ENCODE measurements around the gene OOSP2. TPM values are rescaled to one million over a fixed set of nuclear protein-coding genes. Genes with fewer than 3 reads are reported as not detected.
"Not testable (repeated sequence)": the region's sequence is repeated elsewhere in the genome, so short reads cannot be mapped to it uniquely, and the experiment has no call there.

OOSP2 gene, protein sequence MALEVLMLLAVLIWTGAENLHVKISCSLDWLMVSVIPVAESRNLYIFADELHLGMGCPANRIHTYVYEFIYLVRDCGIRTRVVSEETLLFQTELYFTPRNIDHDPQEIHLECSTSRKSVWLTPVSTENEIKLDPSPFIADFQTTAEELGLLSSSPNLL
- not detected for total RNA-seq

DNA sequence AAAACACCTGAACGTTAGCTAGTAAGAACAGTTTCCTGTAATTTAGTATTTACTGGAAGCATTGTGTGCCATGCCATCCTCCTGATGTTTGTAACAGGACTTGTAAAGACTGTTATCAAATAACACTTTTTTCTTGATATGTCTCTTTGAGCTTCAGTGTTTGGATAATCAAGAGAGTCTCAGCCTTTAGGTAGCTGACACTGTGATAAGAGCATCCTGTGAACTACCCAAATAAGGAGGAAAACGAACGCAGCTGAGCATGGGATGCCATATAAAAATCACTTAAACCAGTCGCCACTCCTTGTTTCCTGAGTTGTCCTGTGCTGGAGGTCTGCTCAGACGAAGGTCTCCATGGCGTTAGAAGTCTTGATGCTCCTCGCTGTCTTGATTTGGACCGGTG is at the start of gene OOSP2:
OOSP2 (plus strand) TSS at position 301 of the 400 bp plus-strand sequence; CDS start at position 352, 51 bp downstream.
- no peak for DNase-seq (ENCODE audit: low spot score)

DNA sequence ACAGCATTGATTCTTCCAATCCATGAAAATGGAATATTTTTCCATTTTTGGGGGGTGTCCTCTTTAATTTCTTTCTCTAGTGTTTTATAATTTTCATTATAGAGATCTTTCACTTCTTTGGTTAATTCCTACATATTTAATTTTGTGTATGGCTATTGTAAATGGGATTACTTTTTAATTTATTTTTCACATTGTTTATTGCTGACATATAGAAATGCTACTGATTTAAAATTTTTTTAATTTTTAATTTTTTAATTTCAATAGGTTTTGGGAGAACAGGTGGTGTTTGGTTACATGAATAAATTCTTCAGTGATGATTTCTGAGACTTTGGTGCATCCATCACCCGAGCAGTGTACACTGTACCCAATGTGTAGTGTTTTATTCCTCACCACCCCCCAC is 49.8 kb upstream of the OOSP2 start:
- DNase-seq (ENCODE audit: low spot score), result no peak

DNA sequence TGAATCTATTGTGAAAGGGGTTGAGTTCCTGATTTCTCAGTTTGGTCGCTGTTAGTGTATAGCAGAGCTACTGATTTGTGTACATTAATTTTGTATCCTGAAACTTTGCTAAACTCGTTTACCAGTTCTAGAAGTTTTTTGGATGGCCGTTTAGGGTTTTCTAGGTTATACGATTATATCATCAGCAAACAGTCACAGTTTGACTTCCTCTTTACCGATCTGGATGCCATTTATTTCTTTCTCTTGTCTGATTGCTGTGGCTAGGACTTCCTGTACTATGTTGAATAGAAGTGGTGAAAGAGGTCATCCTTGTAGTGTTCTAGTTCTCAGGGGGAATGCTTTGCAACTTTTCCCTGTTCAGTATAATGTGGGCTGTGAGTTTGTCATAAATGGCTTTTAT is 47.8 kb upstream of the OOSP2 start:
- DNase-seq (ENCODE audit: low spot score), result no peak

DNA sequence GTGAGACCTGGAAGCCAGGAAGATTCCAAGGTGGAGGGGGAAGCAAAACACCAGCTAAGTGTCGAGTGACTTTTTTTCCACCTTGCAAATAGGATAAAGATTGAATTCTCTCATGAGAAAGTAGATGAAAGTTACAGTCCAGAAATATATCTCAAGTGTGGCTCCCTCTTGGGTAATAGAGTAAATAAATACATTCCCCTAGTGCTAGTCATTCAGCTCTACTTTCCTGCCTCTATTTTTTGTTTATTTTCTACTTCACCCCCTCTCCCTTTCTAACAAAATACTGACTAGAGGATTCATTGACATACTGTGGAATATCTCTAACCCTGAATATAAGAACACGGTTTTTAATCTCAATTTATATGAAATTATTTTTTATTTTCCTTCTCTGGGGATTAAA is 42.4 kb upstream of the OOSP2 start:
- no peak for DNase-seq (ENCODE audit: low spot score)

DNA sequence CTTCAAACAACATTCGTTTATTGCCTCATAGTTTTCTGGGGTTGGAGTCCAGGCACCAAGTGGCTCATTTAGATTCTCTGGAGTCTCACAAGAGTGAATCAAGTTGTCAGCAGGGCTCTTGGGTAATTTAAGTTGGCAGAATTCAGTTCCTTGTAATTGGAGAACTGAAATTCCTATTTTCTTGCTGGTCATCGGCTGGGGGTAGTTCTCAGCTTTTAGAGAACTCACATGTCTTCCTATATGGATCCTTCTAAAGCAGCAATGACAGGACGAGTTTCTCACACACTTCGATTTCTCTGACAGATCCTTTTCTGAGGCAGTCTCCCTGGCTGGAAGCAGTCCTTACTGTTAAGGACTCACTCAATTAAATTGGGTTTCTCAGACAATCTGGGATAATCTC is 40.5 kb upstream of the OOSP2 start:
- DNase-seq (ENCODE audit: low spot score), result no peak

DNA sequence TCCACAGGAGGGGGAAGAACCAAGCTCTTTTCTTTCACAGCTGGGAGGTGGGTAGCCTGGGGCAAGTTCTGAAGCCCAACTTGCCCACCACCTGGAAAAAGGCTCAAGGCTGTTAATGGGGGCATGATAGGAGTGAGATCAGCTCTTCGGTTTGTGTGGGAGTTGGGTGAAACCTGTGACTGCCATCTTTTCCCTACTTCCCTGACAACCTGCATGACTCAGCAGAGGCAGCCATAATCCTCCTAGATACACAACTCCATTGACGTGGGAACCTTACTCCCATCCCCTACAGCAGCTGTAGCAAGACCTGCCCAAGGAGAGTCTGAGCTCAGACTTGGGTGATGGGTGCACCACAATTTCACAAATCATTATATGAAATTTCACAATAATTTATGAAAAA is 36.5 kb upstream of the OOSP2 start:
- DNase-seq (ENCODE audit: low spot score), result no peak

DNA sequence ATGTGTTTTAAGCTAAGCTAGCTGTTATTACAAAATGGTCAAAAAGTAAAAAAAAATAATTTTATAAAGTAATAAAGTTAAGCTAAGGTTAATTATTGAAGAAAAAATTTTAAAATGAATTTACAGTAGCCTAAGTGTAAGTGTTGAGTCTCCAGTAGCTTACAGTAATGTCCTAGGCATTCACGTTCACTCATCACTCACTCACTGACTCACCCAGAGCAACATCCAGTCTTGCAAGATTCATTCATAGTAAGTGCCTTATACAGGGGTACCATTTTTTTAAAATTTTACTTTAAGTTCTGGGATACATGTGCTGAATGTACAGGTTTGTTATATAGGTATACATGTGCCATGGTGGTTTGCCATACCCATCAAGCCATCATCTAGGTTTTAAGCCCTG is 34.8 kb upstream of the OOSP2 start:
- DNase-seq (ENCODE audit: low spot score), result no peak

DNA sequence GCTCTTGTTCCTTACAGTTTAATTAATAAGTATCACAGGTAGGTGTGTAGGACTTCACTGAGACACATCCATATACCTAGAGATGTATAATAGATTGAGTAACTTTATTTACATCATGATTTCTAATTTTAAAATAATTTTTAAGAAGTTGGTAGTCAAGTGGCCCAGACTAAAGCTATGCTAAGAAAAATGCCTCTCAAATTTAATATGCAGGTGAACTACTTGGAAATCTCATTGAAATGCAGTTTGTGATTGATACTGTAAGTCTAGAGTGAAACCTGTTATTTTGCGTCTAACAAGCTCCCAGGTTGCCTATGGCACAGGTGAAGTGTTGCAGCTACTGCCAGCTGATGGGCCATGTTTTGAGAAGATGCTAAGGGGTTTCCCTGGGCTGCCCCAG is 23.3 kb upstream of the OOSP2 start, which contains the start of gene OOSP4B:
OOSP4B (plus strand) TSS at position 301 of the 400 bp plus-strand sequence.
- DNase-seq (ENCODE audit: low spot score), result no peak

DNA sequence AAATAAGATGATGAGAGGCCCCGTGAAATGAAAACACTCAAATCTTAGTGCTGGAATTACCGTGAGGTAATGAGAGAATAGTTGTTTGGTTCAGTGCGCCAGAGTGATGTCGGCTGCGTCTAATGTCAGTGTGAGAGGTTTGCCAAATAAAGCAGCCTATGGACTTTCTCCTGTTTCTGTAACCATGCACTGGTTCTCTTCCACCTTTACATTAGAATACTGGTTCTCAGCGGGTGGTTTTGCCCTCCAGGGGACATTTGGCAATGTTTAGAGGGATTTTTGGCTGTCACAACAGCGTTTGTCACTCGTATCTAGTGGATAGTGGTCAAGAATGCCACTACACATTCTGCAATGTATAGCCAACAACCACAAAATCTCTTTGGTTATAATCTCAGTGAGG is 22.2 kb upstream of the OOSP2 start:
- DNase-seq (ENCODE audit: low spot score), result no peak

DNA sequence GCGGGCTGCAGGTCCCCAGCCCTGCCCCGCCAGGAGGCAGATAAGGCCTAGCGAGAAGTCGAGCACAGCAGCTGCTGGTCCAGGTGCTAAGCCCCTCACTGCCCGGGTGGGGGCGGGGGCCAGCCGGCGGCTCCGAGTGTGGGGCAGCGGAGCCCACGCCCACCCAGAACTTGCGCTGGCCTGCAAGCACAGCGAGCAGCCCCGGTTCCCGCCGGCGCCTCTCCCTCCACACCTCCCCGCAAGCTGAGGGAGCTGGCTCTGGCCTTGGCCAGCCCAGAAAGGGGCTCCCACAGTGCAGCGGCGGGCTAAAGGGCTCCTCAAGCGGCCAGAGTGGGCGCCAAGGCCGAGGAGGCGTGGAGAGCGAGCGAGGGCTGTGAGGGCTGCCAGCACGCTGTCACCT is 19.8 kb upstream of the OOSP2 start:
- not testable (repeated sequence) for DNase-seq (ENCODE audit: low spot score)

DNA sequence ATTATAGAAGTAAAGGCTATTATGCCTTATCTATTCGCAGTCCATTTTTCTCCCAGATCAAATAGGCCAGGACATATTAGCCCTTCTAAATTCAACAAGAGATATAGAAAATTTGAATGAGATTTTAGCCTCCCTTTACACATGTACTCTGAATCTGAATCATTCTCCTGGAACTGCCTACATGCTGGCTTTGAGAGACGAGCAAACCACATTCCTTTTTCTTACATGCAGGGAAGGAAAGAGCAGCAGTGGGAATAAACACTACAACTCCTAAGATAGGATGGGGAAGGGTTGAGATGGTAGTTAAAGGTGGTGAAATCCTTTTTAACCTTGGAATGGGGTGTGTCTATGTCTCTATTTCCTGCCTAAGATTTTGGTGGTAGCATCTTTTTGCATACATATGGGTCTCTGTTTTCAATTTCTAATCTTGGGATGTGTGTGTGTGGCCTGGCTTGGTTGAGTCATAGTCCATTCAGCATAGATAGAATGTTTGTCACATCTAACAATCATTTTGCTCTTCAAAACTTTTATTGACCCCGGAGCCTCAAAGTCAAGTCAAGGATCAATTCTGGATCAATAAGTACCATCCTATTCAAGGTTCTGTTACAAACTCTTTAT is 11.1 kb upstream of the OOSP2 start:
- DNase-seq (ENCODE audit: low spot score), result no peak

DNA sequence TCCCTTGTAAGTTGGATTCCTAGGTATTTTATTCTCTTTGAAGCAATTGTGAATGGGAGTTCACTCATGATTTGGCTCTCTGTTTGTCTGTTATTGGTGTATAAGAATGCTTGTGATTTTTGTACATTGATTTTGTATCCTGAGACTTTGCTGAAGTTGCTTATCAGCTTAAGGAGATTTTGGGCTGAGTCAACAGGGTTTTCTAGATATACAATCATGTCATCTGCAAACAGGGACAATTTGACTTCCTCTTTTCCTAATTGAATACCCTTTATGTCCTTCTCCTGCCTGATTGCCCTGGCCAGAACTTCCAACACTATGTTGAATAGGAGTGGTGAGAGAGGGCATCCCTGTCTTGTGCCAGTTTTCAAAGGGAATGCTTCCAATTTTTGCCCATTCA is 10.2 kb downstream of the OOSP2 start:
- not testable (repeated sequence) for DNase-seq (ENCODE audit: low spot score)

DNA sequence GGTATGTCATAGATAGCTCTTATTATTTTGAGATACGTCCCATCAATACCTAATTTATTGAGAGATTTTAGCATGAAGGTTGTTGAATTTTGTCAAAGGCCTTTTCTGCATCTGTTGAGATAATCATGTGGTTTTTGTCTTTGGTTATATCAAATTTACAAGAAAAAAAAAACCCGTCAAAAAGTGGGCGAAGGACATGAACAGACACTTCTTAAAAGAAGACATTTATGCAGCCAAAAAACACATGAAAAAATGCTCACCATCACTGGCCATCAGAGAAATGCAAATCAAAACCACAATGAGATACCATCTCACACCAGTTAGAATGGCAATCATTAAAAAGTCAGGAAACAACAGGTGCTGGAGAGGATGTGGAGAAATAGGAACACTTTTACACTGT is 10.6 kb downstream of the OOSP2 start:
- DNase-seq (ENCODE audit: low spot score), result not testable (repeated sequence)

DNA sequence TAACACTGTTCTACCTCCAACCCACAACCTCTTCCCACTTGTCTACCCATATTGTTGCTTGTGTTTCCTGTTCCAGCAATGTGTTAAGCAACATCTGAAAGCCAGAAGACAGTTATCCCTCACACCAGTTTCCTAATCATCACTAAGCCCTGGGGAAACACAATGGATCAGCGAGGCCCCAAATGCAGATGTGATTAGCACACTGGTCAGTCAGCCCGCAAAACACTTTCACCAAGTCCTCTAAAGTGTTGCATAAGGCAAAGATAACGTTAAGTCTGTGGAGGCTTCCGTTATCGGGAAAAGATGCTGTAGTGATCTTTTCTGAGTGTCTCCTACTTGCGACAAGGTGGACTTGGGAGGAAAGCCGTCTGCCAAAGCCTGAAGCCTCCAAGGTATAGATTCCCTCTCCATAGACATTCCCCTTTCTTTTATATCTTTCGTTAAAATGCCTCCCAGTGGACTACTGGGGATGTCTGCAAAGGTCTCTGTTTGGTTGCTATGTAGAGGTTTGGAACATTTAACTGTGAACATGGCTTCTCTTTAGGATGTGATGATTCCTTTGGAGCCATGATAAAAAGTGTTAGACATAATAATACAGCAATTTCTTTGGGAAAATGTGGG is 16.2 kb downstream of the OOSP2 start, which contains the start of gene MS4A3:
MS4A3 (plus strand) TSS at position 317 of the 621 bp plus-strand sequence. CDS start 4,496 bp downstream, outside the sequence.
- DNase-seq (ENCODE audit: low spot score), result no peak

DNA sequence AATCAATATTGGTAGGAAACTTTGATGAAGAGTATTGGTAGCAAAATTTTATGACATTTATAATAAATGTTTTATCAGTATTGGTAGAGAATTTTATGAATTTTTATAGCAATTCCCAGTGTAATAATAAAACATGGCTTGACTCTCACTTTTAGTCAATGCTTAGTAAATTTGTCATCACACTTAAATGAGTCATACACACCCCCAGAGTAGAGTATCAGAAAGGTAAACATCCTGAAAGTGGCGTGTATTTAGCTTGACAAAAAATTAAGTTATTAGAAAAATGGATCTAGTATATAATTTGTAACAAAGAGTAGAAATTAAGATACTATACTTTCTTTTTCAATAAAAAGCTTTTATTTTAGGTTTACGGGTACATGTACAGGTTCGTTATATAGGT is 18.8 kb downstream of the OOSP2 start:
- DNase-seq (ENCODE audit: low spot score), result no peak

DNA sequence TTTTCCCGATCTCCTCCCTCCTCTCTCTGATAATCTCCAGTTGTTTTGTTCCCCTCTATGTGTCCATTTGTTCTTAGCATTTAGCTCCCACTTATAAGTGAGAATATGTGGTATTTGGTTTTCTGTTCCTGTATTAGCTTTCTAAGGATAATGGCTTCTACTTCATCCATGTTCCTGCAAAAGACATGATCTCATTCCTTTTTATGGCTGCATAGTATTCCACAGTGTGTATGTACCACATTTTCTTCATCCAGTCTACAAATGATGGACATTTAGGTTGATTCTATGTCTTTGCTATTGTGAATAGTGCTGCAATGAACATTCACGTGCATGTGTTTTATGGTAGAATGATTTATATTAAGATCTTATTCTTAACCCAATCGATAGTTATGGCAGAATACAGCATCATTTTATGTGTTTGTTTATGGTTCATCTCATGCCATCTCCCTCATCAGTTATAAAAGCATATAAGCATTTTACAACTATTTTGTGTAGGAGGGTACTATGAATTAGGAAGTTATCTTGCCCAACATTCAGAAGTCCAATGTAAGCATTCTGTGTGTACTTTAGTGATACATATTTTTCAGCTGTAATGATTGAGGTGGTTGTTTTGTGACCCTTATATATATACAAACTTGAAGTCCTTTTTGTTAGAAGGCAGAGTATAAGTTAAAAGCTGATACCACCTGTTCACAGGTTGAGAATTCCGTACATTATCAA is 19.5 kb downstream of the OOSP2 start:
- DNase-seq (ENCODE audit: low spot score), result no peak

DNA sequence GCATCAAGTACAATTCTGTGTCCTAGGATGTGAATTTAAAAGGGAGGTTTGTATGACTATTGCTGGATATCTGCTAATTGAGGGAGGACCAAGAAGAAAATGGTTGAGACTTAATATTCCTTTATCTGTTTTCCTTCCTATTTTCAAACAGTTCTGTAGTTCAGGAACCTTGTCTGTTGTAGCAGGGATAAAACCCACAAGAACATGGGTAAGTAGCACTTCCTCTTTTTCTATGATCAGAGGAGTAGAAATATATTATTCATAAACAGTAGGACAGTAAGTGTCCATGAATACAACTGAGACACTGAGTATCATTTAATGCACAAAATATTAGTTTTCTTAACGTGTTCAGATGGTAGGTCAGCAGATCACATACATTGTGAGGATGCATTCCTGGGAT is 23.9 kb downstream of the OOSP2 start:
- DNase-seq (ENCODE audit: low spot score), result no peak

DNA sequence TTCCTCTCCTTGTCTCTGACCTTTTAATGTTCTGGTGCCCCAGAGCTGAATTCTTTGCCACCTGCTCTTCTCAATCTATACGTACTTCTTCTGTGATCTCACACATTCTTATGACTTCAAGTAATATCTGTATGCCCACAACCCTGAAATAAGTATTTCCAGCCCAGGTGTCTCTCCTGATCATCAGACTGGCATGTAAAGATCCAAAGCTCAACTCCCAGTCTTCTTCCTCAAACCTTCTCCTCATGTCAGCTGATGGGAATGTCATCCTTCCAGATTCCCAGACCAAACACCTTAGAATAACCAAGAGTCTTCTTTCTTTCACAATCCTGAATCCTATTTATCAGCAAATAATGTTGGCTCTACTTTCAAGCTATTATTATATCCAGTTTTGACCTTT is 25.6 kb downstream of the OOSP2 start:
- DNase-seq (ENCODE audit: low spot score), result no peak

DNA sequence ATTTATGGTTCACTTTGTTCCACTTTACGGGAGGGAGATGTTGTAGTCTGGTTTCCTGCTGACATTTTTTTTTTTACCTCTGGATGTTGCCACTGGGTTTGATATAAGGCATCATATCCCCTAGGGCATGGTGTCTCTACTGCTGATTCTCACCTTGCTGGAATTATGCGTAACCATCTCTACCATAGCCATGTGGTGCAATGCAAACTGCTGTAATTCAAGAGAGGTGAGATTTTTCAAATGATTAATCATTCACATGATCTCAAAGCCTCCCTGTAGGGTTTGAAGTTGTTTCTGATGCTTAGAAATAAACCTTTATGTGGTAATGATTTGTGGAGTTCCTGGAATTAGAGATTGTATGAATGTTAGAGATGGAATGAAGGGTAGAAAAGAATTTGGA is 29.2 kb downstream of the OOSP2 start:
- no peak for DNase-seq (ENCODE audit: low spot score)

DNA sequence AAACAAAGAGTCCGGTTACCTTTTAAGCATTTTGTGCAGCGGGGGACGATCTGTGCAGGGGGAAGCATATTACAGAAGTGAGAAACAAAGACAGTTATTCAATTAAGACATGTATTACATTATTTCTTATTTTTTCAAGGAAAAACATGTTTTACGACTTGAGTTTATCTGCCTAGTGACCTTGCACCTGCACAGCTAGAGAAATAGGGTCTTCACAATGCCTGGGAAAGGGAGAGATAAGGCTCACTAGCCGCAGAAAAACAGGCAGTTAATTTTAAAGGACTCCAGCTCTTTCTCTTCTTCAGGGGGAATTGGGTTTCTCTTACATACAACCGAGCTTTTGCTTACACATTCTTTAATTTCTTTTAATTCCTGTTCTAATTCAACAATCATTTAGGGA is 31.4 kb downstream of the OOSP2 start:
- DNase-seq (ENCODE audit: low spot score), result not testable (repeated sequence)

DNA sequence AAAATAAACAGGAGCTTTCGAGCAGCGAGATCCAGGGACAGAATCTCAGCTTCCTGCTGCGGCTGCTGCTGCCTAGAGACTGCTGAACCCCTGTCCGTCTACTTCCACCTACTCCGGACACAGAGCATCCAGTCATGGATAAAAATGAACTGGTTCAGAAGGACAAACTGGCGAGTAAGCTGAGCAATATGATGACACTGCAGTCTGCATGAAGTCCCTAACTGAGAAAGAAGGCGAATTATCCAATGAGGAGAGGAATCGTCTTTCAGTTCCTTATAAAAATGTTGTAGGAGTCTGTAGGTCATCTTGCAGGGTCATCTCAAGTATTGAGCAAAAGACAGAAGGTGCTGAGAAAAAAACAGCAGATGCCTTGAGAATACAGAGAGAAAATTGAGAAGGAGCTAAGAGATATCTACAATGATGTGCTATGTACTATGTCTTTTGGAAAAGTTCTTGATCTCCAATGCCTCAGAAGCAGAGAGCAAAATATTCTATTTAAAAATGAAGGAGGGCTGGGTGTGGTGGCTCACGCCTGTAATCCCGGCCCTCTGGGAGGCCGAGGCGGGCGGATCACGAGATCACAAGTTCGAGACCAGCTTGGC is 37.1 kb downstream of the OOSP2 start:
- no peak for DNase-seq (ENCODE audit: low spot score)

DNA sequence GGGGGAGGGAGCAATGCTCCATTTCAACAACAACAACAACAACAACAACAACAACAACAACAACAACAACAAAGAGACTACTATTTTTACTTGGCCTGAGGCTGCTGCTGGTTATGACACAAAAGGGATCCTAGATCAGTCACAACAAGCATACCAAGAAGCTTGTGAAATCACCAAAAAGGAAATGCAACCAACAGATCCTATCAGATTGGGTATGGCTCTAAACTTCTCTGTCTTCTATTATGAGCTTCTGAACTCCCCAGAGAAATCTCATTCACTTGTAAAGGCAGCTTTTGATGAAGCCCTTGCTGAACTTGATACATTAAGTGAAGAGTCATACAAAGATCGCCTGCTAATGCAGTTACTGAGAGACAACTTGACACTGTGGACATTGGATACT is 37.8 kb downstream of the OOSP2 start:
- no peak for DNase-seq (ENCODE audit: low spot score)
